Thyroid gland (tissue), 4 donors: ENCODE results near the gene INPP5J. TPM values are rescaled to one million over a fixed set of nuclear protein-coding genes. Genes with fewer than 3 reads are reported as not detected.
A peak's percentile ranks its signal among the peaks of the same experiment; 100 is the strongest.

ENCODE experiments used
- DNase-seq, 2 donors: peaks; one replicate each; pipeline ENCODE4 v3.0.0-alpha.2; 2019
- H3K27ac ChIP-seq, 3 donors: fragments of 200-600 bp; sonication (generic); 1 replicate in 2 of 3; 2 replicates in 1 of 3; pipeline ENCODE4 v1.5.1; 2016 to 2019; ENCODE audit warnings: mild to moderate bottlenecking in 1 of 3, moderate library complexity in 1 of 3
- H3K27me3 ChIP-seq: fragments of 200-600 bp; sonication (generic); one replicate; pipeline ENCODE4 v1.5.1; 2019
- H3K36me3 ChIP-seq, 2 donors: fragments of 200-600 bp; sonication (generic); one replicate each; pipeline ENCODE4 v1.5.1; 2016 to 2019
- H3K4me1 ChIP-seq, 2 donors: fragments of 200-600 bp; sonication (generic); one replicate each; pipeline ENCODE4 v1.5.1; 2017 to 2019
- H3K4me3 ChIP-seq, 3 donors: fragments of 200-600 bp; sonication (generic); replicated peaks in 1 of 3; 1 replicate in 2 of 3; 2 replicates in 1 of 3; pipeline ENCODE4 v1.5.1; 2016; ENCODE audit warnings: mild to moderate bottlenecking in 1 of 3
- H3K9me3 ChIP-seq: fragments of 200-600 bp; sonication (generic); one replicate; pipeline ENCODE4 v1.5.1; 2017
- POLR2A ChIP-seq, 2 donors: fragments of 450-650 bp; IDR thresholded peaks; one replicate each; pipeline ENCODE4 v1.6.1; 2017; ENCODE audit warnings: antibody characterized with exemption in 2 of 2, mild to moderate bottlenecking in 2 of 2, moderate library complexity in 1 of 2
- whole genome bisulfite sequencing, 2 donors: methylation state at CpG; one replicate each; pipeline ENCODE4 v1.1.5; 2017; 5-methylcytosine and 5-hydroxymethylcytosine counted together
- intact Hi-C: fragments of 100-400 bp; cut with DNase I; formaldehyde crosslinking; loops from one replicate; pipeline ENCODE4 v1.15.1; 2023
- total RNA-seq, 4 donors: library from RNA; depleted of rRNA; stranded (reverse); fragments of >200 nt; gene quantifications; one replicate each; pipeline ENCODE4 v1.2.3, GENCODE V29; 2016
- TF ChIP-seq, protein P1 (sequence below), 6 experiments: fragments of 200-600 bp in 3 of 6; fragments of 450-650 bp in 3 of 6; sonication (generic) in 3 of 6; IDR thresholded peaks; one replicate each; pipeline ENCODE4 v1.5.1; 2016 to 2019; ENCODE audit warnings: antibody characterized with exemption in 6 of 6, mild to moderate bottlenecking in 2 of 6, inconsistent platforms in 1 of 6, moderate library complexity in 1 of 6

The INPP5J gene
- total RNA-seq, 4 donors from 2014 or later = 180 to 665 (median 442) TPM

DNA sequence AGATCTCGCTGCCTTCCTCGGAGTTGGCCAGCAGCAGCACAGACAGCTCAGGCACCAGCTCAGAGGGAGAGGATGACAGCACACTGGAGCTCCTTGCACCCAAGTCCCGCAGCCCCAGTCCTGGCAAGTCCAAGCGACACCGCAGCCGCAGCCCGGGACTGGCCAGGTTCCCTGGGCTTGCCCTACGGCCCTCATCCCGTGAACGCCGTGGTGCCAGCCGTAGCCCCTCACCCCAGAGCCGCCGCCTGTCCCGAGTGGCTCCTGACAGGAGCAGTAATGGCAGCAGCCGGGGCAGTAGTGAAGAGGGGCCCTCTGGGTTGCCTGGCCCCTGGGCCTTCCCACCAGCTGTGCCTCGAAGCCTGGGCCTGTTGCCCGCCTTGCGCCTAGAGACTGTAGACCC lies 11.1 kb downstream of the INPP5J start:
- no peak for TF ChIP-seq POLR2A (IDR thresholded peaks at IDR 0.05)
- TF ChIP-seq, protein P1, sequence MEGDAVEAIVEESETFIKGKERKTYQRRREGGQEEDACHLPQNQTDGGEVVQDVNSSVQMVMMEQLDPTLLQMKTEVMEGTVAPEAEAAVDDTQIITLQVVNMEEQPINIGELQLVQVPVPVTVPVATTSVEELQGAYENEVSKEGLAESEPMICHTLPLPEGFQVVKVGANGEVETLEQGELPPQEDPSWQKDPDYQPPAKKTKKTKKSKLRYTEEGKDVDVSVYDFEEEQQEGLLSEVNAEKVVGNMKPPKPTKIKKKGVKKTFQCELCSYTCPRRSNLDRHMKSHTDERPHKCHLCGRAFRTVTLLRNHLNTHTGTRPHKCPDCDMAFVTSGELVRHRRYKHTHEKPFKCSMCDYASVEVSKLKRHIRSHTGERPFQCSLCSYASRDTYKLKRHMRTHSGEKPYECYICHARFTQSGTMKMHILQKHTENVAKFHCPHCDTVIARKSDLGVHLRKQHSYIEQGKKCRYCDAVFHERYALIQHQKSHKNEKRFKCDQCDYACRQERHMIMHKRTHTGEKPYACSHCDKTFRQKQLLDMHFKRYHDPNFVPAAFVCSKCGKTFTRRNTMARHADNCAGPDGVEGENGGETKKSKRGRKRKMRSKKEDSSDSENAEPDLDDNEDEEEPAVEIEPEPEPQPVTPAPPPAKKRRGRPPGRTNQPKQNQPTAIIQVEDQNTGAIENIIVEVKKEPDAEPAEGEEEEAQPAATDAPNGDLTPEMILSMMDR (IDR thresholded peaks at IDR 0.05) = no peak
- Histone ChIP-seq H3K36me3 (peaks cover 10 to 14% of the 10 kb centered on the region in 2 donors), H3K27ac (peak overlapping the region; percentile 15 to 94 (median 93)), H3K27me3 (no peaks in the 10 kb centered on the region), H3K9me3 (no peaks in the 10 kb centered on the region), H3K4me1 (peaks cover 26 to 38% of the 10 kb centered on the region in 2 donors), H3K4me3 (no peak overlapping the region)
- intact Hi-C loops = no loop called here
- peak in 1 of 2 donors; percentile 12 for DNase-seq
- 90% methylated on average over 5 of the region's 19 CpGs; no CpG with 5 or more reads in 1 of the 2 donors for WGBS, 2 donors

DNA sequence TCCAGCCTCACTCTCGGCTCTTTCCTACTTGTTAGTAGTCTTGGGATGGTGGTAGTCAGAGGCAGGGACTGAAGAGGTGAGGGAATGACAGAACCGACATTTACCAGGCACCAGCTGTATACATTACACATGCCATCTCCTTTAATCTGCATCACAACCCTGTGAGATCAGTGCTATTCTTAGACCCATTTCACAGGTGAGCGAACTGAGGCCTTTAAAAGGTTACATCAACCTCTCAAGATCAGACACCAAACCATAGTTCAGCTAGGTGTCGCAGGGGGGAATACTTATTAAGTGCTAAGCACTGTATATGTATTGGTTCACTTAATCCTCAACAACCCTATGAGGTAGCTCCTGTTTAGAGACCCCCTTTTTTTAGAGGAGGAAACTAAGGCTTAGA lies 11.9 kb downstream of the INPP5J start:
- H3K9me3 ChIP-seq = no peaks in the 10 kb centered on the region
- H3K4me1 ChIP-seq = peaks cover 25 to 35% of the 10 kb centered on the region in 2 donors
- no peak overlapping the region for H3K4me3 ChIP-seq
- intact Hi-C loops = no loop called here
- TF ChIP-seq POLR2A (IDR thresholded peaks at IDR 0.05) = no peak
- TF ChIP-seq, protein P1 (IDR thresholded peaks at IDR 0.05) = no peak
- H3K36me3 ChIP-seq = peaks cover 10 to 14% of the 10 kb centered on the region in 2 donors
- no peaks in the 10 kb centered on the region for H3K27me3 ChIP-seq
- no peak for DNase-seq
- WGBS, 2 donors = 87 to 91% methylated on average over 4 of the region's 4 CpGs
- peak overlapping the region in 1 of 3 donors; percentile 93 for H3K27ac ChIP-seq

DNA sequence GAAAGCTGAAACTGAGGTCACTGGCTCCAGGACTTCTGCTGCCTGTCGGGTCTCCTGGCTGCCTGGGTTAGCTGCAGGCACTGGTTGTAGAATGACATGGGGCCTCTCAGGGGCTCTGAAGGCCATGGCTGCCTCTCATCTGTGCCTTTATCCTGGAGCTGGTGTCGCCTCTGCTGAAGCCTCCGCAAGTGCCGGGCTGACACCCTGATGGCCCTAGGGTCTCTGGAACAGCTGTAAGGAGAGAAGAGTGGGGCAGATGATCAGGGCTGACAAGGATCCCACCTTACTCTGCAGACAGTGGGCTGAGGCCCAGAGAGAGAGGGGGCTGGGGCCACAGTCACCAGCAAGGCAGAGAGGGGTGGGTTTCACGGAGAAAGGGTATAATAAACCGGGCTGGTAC lies 12.9 kb downstream of the INPP5J start:
- H3K27me3 ChIP-seq = no peaks in the 10 kb centered on the region
- H3K36me3 ChIP-seq = peaks cover 10 to 14% of the 10 kb centered on the region in 2 donors
- TF ChIP-seq, protein P1 (IDR thresholded peaks at IDR 0.05) = no peak
- H3K4me3 ChIP-seq = no peak overlapping the region
- peaks cover 17 to 33% of the 10 kb centered on the region in 2 donors for H3K4me1 ChIP-seq
- 86 to 93% methylated on average over 5 of the region's 6 CpGs for WGBS, 2 donors
- H3K9me3 ChIP-seq = no peaks in the 10 kb centered on the region
- intact Hi-C loops = no loop called here
- H3K27ac ChIP-seq = no peak overlapping the region
- DNase-seq = peak in 1 of 2 donors; percentile 8

- intact Hi-C loops = no loop called here
- 85 to 86% methylated on average over 9 of the region's 9 CpGs for WGBS, 2 donors
- H3K27me3 ChIP-seq = no peaks in the 10 kb centered on the region
- peaks cover 10 to 14% of the 10 kb centered on the region in 2 donors for H3K36me3 ChIP-seq
- no peak overlapping the region for H3K27ac ChIP-seq
- peak in 1 of 2 donors; percentile 15 for DNase-seq
- no peaks in the 10 kb centered on the region for H3K9me3 ChIP-seq
- H3K4me3 ChIP-seq = no peak overlapping the region
- TF ChIP-seq, protein P1 (IDR thresholded peaks at IDR 0.05) = no peak
- TF ChIP-seq POLR2A (IDR thresholded peaks at IDR 0.05) = no peak
- peaks cover 15 to 33% of the 10 kb centered on the region in 2 donors for H3K4me1 ChIP-seq
Measured at GRCh38 chr22:31136155-31136554, 13.4 kb downstream of the INPP5J start.

- DNase-seq = peak in 1 of 2 donors; percentile 17
- intact Hi-C loops = no loop called here
- Histone ChIP-seq H3K36me3 (peaks cover 10 to 14% of the 10 kb centered on the region in 2 donors), H3K4me3 (no peak overlapping the region), H3K9me3 (no peaks in the 10 kb centered on the region), H3K4me1 (peaks cover 10 to 32% of the 10 kb centered on the region in 2 donors), H3K27me3 (no peaks in the 10 kb centered on the region), H3K27ac (no peak overlapping the region)
- WGBS, 2 donors = 89 to 92% methylated on average over 13 to 14 of the region's 16 CpGs
- TF ChIP-seq, protein P1 (IDR thresholded peaks at IDR 0.05) = no peak
- TF ChIP-seq POLR2A (IDR thresholded peaks at IDR 0.05) = no peak
Measured at GRCh38 chr22:31136711-31137110, 13.9 kb downstream of the INPP5J start.
